Epidermal melanocyte (primary cell): Measurements from ENCODE around the gene SRPRB.
A peak's percentile ranks its signal among the peaks of the same experiment; 100 is the strongest.

Source experiments
- DNase-seq: peaks from one replicate; pipeline ENCODE4 v3.0.0; 2011; ENCODE audit warnings: low spot score; ENCODE audit not compliant: insufficient read length

Gene SRPRB

GRCh38 chr3:133805702-133806475 is at the start of gene SRPRB:
Gene SRPRB (plus strand): TSS chr3:133805815. CDS start chr3:133805849, 34 bp downstream.
- DNase-seq: peak; percentile 96

- no peak for DNase-seq
Observed at GRCh38 chr3:133756716-133757694, 48.6 kb upstream of the SRPRB start.

GRCh38 chr3:133757701-133758567 is 47.7 kb upstream of the SRPRB start:
- DNase-seq: no peak

GRCh38 chr3:133758568-133758928 is 47.1 kb upstream of the SRPRB start:
- no peak for DNase-seq

- DNase-seq: no peak
Observed at GRCh38 chr3:133758964-133759739, 46.5 kb upstream of the SRPRB start.

GRCh38 chr3:133759740-133760305 is 45.8 kb upstream of the SRPRB start:
- no peak for DNase-seq

GRCh38 chr3:133760916-133761315 is 44.7 kb upstream of the SRPRB start:
- no peak for DNase-seq

GRCh38 chr3:133761605-133762484 is 43.8 kb upstream of the SRPRB start:
- DNase-seq: no peak

- DNase-seq: no peak
Observed at GRCh38 chr3:133762539-133762938, 43.1 kb upstream of the SRPRB start.

GRCh38 chr3:133763797-133764683 is 41.6 kb upstream of the SRPRB start:
- peak; percentile 33 for DNase-seq

GRCh38 chr3:133765256-133765655 is 40.4 kb upstream of the SRPRB start:
- no peak for DNase-seq

GRCh38 chr3:133767607-133768006 is 38.0 kb upstream of the SRPRB start:
- no peak for DNase-seq

GRCh38 chr3:133769536-133769935 is 36.1 kb upstream of the SRPRB start:
- DNase-seq: no peak

GRCh38 chr3:133773732-133774131 is 31.9 kb upstream of the SRPRB start:
- DNase-seq: no peak

- DNase-seq: no peak
Observed at GRCh38 chr3:133775309-133775708, 30.3 kb upstream of the SRPRB start.

- no peak for DNase-seq
Observed at GRCh38 chr3:133775835-133776234, 29.8 kb upstream of the SRPRB start.

- no peak for DNase-seq
Observed at GRCh38 chr3:133776794-133777438, 28.7 kb upstream of the SRPRB start.
